Peyer's patch (tissue), 4 donors: Measurements from ENCODE around the gene OPCML. TPM values are rescaled to one million over a fixed set of nuclear protein-coding genes. Genes with fewer than 3 reads are reported as not detected.

Experiments used
- DNase-seq, 3 donors: peaks; one replicate each; pipeline ENCODE4 v3.0.0-alpha.2; 2017 to 2019
- H3K27ac ChIP-seq, 4 donors: fragments of 200-600 bp; sonication (generic); one replicate each; pipeline ENCODE4 v1.5.1; 2016 to 2019
- H3K27me3 ChIP-seq, 2 donors: fragments of 200-600 bp; sonication (generic); one replicate each; pipeline ENCODE4 v1.5.1; 2019
- H3K36me3 ChIP-seq, 3 donors: fragments of 200-600 bp; sonication (generic); one replicate each; pipeline ENCODE4 v1.5.1; 2016 to 2019
- H3K4me1 ChIP-seq, 4 donors: fragments of 200-600 bp; sonication (generic); one replicate each; pipeline ENCODE4 v1.5.1; 2016 to 2019
- H3K4me3 ChIP-seq, 4 donors: fragments of 200-600 bp; sonication (generic); 1 replicate in 3 of 4; 2 replicates in 1 of 4; pipeline ENCODE4 v1.5.1; 2016 to 2019; ENCODE audit warnings: mild to moderate bottlenecking in 1 of 4
- H3K9me3 ChIP-seq, 4 donors: fragments of 200-600 bp; sonication (generic); one replicate each; pipeline ENCODE4 v1.5.1; 2016 to 2019; ENCODE audit warnings: mild to moderate bottlenecking in 1 of 4
- CTCF ChIP-seq, 6 experiments: fragments of 450-650 bp in 4 of 6; fragments of 200-600 bp in 2 of 6; sonication (generic) in 1 of 6; IDR thresholded peaks; one replicate each; pipeline ENCODE4 v1.5.1; 2017 to 2019; ENCODE audit warnings: antibody characterized with exemption in 6 of 6, mild to moderate bottlenecking in 3 of 6, moderate library complexity in 1 of 6
- POLR2A ChIP-seq, 2 donors: fragments of 450-650 bp; IDR thresholded peaks; one replicate each; pipeline ENCODE4 v1.5.1; 2017; ENCODE audit warnings: antibody characterized with exemption in 2 of 2, mild to moderate bottlenecking in 2 of 2, moderate library complexity in 2 of 2
- total RNA-seq, 4 donors: library from RNA; depleted of rRNA; stranded (reverse); fragments of >200 nt; gene quantifications; one replicate each; pipeline ENCODE4 v1.1.0, GENCODE V29; 2016

OPCML gene
- total RNA-seq, 4 donors from 2014 or later, result not detected

GRCh38 chr11:132563050-132563449 is 969.3 kb downstream of the OPCML start:
- Histone ChIP-seq H3K27ac (no peak overlapping the region), H3K9me3 (no peaks in the 10 kb centered on the region), H3K36me3 (no peaks in the 10 kb centered on the region), H3K4me1 (no peaks in the 10 kb centered on the region), H3K4me3 (no peak overlapping the region), H3K27me3 (no peaks in the 10 kb centered on the region)
- no peak for TF ChIP-seq CTCF (IDR thresholded peaks at IDR 0.05)
- TF ChIP-seq POLR2A (IDR thresholded peaks at IDR 0.05), result no peak
- DNase-seq, result no peak

GRCh38 chr11:132561937-132562336 is 970.4 kb downstream of the OPCML start:
- no peak overlapping the region for H3K4me3 ChIP-seq
- TF ChIP-seq CTCF (IDR thresholded peaks at IDR 0.05) (no peak), POLR2A (IDR thresholded peaks at IDR 0.05) (no peak)

GRCh38 chr11:132559331-132560036 is 972.8 kb downstream of the OPCML start:
- TF ChIP-seq CTCF (IDR thresholded peaks at IDR 0.05) (no peak), POLR2A (IDR thresholded peaks at IDR 0.05) (no peak)

More at GRCh38 chr11:132561937-132562336, 970.4 kb downstream of the OPCML start:
- no peak overlapping the region for H3K27ac ChIP-seq
- no peak for DNase-seq
- H3K36me3 ChIP-seq, result no peaks in the 10 kb centered on the region
- H3K9me3 ChIP-seq, result no peaks in the 10 kb centered on the region
- H3K27me3 ChIP-seq, result no peaks in the 10 kb centered on the region
- no peaks in the 10 kb centered on the region for H3K4me1 ChIP-seq

GRCh38 chr11:132556316-132556715 is 976.0 kb downstream of the OPCML start:
- no peaks in the 10 kb centered on the region for H3K4me1 ChIP-seq
- TF ChIP-seq CTCF (IDR thresholded peaks at IDR 0.05) (no peak), POLR2A (IDR thresholded peaks at IDR 0.05) (no peak)
- DNase-seq, result no peak
- no peaks in the 10 kb centered on the region for H3K27me3 ChIP-seq
- no peak overlapping the region for H3K27ac ChIP-seq
- no peaks in the 10 kb centered on the region for H3K36me3 ChIP-seq
- no peak overlapping the region for H3K4me3 ChIP-seq
- H3K9me3 ChIP-seq, result no peaks in the 10 kb centered on the region

More at GRCh38 chr11:132559331-132560036, 972.8 kb downstream of the OPCML start:
- H3K27me3 ChIP-seq, result no peaks in the 10 kb centered on the region
- no peak for DNase-seq
- H3K9me3 ChIP-seq, result no peaks in the 10 kb centered on the region
- H3K4me1 ChIP-seq, result no peaks in the 10 kb centered on the region
- no peak overlapping the region for H3K27ac ChIP-seq
- no peak overlapping the region for H3K4me3 ChIP-seq
- no peaks in the 10 kb centered on the region for H3K36me3 ChIP-seq

GRCh38 chr11:132555617-132556016 is 976.7 kb downstream of the OPCML start:
- no peak overlapping the region for H3K27ac ChIP-seq
- DNase-seq, result no peak
- H3K4me1 ChIP-seq, result no peaks in the 10 kb centered on the region
- H3K9me3 ChIP-seq, result no peaks in the 10 kb centered on the region
- no peak for TF ChIP-seq CTCF (IDR thresholded peaks at IDR 0.05)
- no peak for TF ChIP-seq POLR2A (IDR thresholded peaks at IDR 0.05)
- no peak overlapping the region for H3K4me3 ChIP-seq
- H3K27me3 ChIP-seq, result no peaks in the 10 kb centered on the region
- H3K36me3 ChIP-seq, result no peaks in the 10 kb centered on the region
